GM20000 (cell line): ENCODE measurements around the gene GPR42.

Experiments
- DNase-seq: peaks from one replicate; pipeline ENCODE4 v3.0.0; 2012; ENCODE audit warnings: low spot score
- CTCF ChIP-seq: IDR thresholded peaks from 2 replicates; pipeline ENCODE4 v1.5.1; 2012; ENCODE audit warnings: mild to moderate bottlenecking, control low read depth; ENCODE audit errors: extremely low read depth, missing control alignments

Gene GPR42

DNA sequence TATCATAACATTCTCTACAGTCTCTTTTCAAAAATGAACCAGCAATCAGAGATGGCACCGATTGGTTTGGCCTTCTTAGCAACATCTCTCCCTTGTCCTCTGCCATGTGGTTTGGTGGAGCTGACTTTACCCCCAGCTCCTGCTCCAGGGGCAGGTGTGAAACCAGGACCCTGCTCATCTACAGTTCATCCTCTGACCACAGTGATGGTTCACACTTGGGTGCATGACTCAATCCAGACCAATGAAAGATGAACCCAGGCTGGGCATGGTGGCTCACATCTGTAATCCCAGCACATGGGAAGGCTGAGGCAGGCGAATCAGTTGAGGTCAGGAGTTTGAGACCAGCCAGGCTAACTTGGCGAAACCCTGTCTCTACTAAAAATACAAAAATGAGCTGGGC is 43.6 kb downstream of the GPR42 start:
- DNase-seq: no peak
- TF ChIP-seq CTCF: no peak

- TF ChIP-seq CTCF: no peak
- DNase-seq: no peak
Observed at GRCh38 chr19:35416331-35416730, 45.5 kb downstream of the GPR42 start.

DNA sequence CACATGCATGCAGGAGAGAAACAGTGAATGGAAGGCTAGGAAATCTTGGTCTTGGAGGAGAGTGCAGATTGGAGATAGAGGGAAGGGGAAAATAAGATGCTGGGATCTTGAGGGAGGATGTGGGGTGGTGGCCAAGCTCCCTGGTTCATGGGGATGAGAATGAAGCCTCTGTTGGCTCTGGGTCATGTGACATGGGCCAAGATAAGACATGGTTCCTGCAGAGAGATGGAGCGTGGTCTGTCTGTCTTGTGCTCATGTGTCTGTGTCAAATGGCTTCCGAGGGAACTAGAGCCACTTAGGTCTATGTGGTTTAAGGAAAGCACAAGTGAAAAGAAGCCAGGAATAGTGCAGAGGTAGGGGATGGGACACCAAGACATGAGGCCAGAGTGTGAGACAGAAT is 46.4 kb downstream of the GPR42 start:
- DNase-seq: no peak
- TF ChIP-seq CTCF: no peak

DNA sequence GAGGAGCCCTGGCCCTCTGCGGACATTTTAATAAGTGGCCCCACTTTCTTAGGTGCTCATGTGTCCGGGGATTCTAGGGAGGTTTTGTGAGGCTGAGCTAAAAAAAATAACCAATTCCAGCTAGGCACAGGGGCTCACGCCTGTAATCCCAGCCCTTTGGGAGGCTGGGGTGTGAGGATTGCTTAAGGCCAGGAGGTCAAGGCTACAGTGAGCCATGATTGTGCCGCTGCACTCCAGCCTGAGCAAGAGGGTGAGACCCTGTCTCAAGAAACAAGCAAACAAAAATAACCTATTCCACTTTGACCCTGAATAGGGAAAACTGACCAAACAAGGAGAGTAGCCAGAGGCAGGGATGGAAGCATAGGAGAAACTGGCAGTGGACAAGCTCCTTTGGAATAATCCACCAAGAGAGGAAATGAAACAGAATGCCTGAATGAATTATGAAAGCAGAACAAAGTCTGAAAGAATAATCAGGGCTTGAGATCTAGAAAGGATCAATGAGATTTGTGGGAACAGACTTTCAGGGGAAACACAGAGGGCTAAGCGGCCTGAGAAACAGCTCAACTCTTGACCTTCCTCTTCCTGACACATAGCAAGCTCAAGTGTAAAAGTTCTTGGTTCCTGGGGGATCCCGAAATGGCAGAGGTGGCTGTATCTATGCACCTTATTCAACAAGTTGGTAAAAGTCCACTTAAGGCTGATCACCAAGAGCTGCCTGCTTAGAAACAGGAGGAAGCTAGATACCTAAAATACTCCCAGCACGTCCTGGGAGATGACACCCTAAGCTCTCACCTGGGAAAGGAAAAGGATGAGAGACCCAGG is 47.1 kb downstream of the GPR42 start:
- TF ChIP-seq CTCF: no peak
- peak; percentile 61 for DNase-seq

- TF ChIP-seq CTCF: no peak
- no peak for DNase-seq
Observed at GRCh38 chr19:35419046-35419445, 48.2 kb downstream of the GPR42 start.

- TF ChIP-seq CTCF: no peak
- no peak for DNase-seq
Observed at GRCh38 chr19:35419805-35420204, 48.9 kb downstream of the GPR42 start.

- TF ChIP-seq CTCF: no peak
- DNase-seq: no peak
Observed at GRCh38 chr19:35421362-35421761, 50.5 kb downstream of the GPR42 start.
